SK-N-MC (cell line): ENCODE measurements around the gene PARP8.

Source experiments
- FOXP2 ChIP-seq: optimal IDR thresholded peaks from 2 replicates; pipeline ENCODE3; 2011; ENCODE audit warnings: mild to moderate bottlenecking, moderate library complexity; ENCODE audit not compliant: insufficient read depth; ENCODE audit errors: extremely low read length, control extremely low read depth
- POLR2AphosphoS5 ChIP-seq: IDR thresholded peaks from 2 replicates; pipeline ENCODE4 v1.6.1; 2012; ENCODE audit warnings: mild to moderate bottlenecking, low read depth, low read length, borderline replicate concordance

GRCh38 chr5:50697739-50698138, 31.3 kb downstream of the PARP8 start:
- TF ChIP-seq POLR2AphosphoS5, result no peak
- TF ChIP-seq FOXP2, result no peak
